PC-9 (cell line): Measurements from ENCODE around the gene FOS.
"Not testable (repeated sequence)": the region's sequence is repeated elsewhere in the genome, so short reads cannot be mapped to it uniquely, and the experiment has no call there.

Source experiments
- CTCF ChIP-seq: fragments of 200-600 bp; sonication (generic); conservative IDR thresholded peaks from 2 replicates; pipeline ENCODE4 v1.6.1; 2017; ENCODE audit warnings: mixed run types, antibody characterized with exemption, mild to moderate bottlenecking, moderate library complexity
- EZH2 ChIP-seq: fragments of 200-600 bp; sonication (generic); IDR thresholded peaks from 2 replicates; pipeline ENCODE4 v1.8.0; 2017; ENCODE audit warnings: antibody characterized with exemption, low read depth

- TF ChIP-seq EZH2, CTCF: not testable (repeated sequence)
Observed at GRCh38 chr14:75309561-75309960, 30.9 kb downstream of the FOS start.
